HepG2 (cell line): ENCODE data around the gene TIFAB. TPM values are rescaled to one million over a fixed set of nuclear protein-coding genes. Genes with fewer than 3 reads are reported as not detected.
A peak's percentile ranks its signal among the peaks of the same experiment; 100 is the strongest.

Experiments
- AFF4 ChIP-seq: sonication (generic); formaldehyde crosslinking; IDR thresholded peaks from 2 replicates; pipeline ENCODE4 v1.4.0; 2020; ENCODE audit warnings: missing genetic modification reagents
- CCAR2 ChIP-seq: fragments of 200-400 bp; formaldehyde crosslinking; optimal IDR thresholded peaks from 2 replicates; pipeline ENCODE3; 2018; ENCODE audit warnings: low read depth, mild to moderate bottlenecking, low read length, moderate library complexity
- CEBPG ChIP-seq: IDR thresholded peaks from 2 replicates; pipeline ENCODE4 v1.6.1; 2016
- CTCF ChIP-seq: sonication (generic); formaldehyde crosslinking; IDR thresholded peaks from 2 replicates; pipeline ENCODE4 v1.5.0; 2020; ENCODE audit warnings: mild to moderate bottlenecking, missing genetic modification reagents, moderate library complexity
- FOXK2 ChIP-seq: fragments of 450-650 bp; IDR thresholded peaks from 2 replicates; pipeline ENCODE4 v1.6.1; 2016
- GTF3A ChIP-seq: sonication (generic); formaldehyde crosslinking; conservative IDR thresholded peaks from 2 replicates; pipeline ENCODE4 v1.4.0; 2020; ENCODE audit warnings: mild to moderate bottlenecking, missing genetic modification reagents
- MXI1 ChIP-seq: IDR thresholded peaks from 3 replicates; pipeline ENCODE4 v1.6.1; 2012; ENCODE audit warnings: low read depth, low read length, inconsistent platforms, borderline replicate concordance
- PPARG ChIP-seq: conservative IDR thresholded peaks from 2 replicates; pipeline ENCODE4 v1.6.1; 2016; ENCODE audit warnings: missing biosample characterization, missing genetic modification reagents
- RNF219 ChIP-seq: sonication (generic); formaldehyde crosslinking; IDR thresholded peaks from 2 replicates; pipeline ENCODE4 v1.5.0; 2020; ENCODE audit warnings: mild to moderate bottlenecking, missing genetic modification reagents
- RXRA ChIP-seq: sonication (generic); formaldehyde crosslinking; IDR thresholded peaks from 2 replicates; pipeline ENCODE4 v1.5.1; 2020; ENCODE audit warnings: missing genetic modification reagents
- SRSF4 ChIP-seq: fragments of 200-400 bp; formaldehyde crosslinking; IDR thresholded peaks from one replicate; pipeline ENCODE4 v1.6.1; 2018; ENCODE audit warnings: mild to moderate bottlenecking, low read depth, low read length, moderate library complexity; ENCODE audit not compliant: poor library complexity, severe bottlenecking
- TRAFD1 ChIP-seq: sonication (generic); formaldehyde crosslinking; IDR thresholded peaks from 2 replicates; pipeline ENCODE4 v1.5.1; 2020; ENCODE audit warnings: missing genetic modification reagents, mild to moderate bottlenecking, borderline replicate concordance
- ZBTB7B ChIP-seq: sonication (generic); formaldehyde crosslinking; IDR thresholded peaks from 2 replicates; pipeline ENCODE4 v1.4.0; 2020; ENCODE audit warnings: missing genetic modification reagents
- ZFP41 ChIP-seq: sonication (generic); formaldehyde crosslinking; IDR thresholded peaks from 2 replicates; pipeline ENCODE4 v1.4.0; 2020; ENCODE audit warnings: mild to moderate bottlenecking, missing genetic modification reagents, borderline replicate concordance
- ZKSCAN1 ChIP-seq: fragments of 150-350 bp; IDR thresholded peaks from 2 replicates; pipeline ENCODE4 v1.6.1; 2014; ENCODE audit warnings: low read length
- ZMAT5 ChIP-seq: sonication (generic); formaldehyde crosslinking; IDR thresholded peaks from 2 replicates; pipeline ENCODE4 v1.5.0; 2020; ENCODE audit warnings: mild to moderate bottlenecking, low read depth, missing genetic modification reagents, borderline replicate concordance
- ZNF276 ChIP-seq: sonication (generic); formaldehyde crosslinking; IDR thresholded peaks from 2 replicates; pipeline ENCODE4 v1.4.0; 2020; ENCODE audit warnings: mild to moderate bottlenecking, low read depth, missing genetic modification reagents
- polyA plus RNA-seq, 8 experiments: library from polyadenylated mRNA; depleted of rRNA in 3 of 8; stranded (reverse) in 7 of 8; unstranded in 1 of 8; fragments of >200 nt; fragmentation: Illumina TruSeq in 4 of 8; extraction: Trizol in 4 of 8; gene quantifications; 2 replicates each; pipeline versions ENCODE4 v1.2.1 to v1.2.3, GENCODE V29; 2011 to 2016; ENCODE audit warnings: low read depth in 4 of 8, missing spikeins in 1 of 8, mixed read lengths in 1 of 8; ENCODE audit not compliant: insufficient read depth in 1 of 8
- total RNA-seq, 5 experiments: library from RNA; depleted of rRNA; stranded (reverse); fragments of >200 nt; fragmentation: Illumina TruSeq; extraction: Trizol; gene quantifications; 2 replicates each; pipeline ENCODE4 v1.2.3, GENCODE V29; 2016; ENCODE audit warnings: low read depth in 1 of 5

The TIFAB gene
- total and polyA plus RNA-seq, 2 of the 13 experiments (the other 11 are each of a cell fraction or from before 2014, with no cell fraction given), result not detected

- TF ChIP-seq FOXK2, result no peak
- TF ChIP-seq AFF4 (CRISPR knock-in tag), result no peak
- TF ChIP-seq ZFP41 (CRISPR knock-in tag), result no peak
- TF ChIP-seq RXRA, result peak; percentile 29; the same call in 1 of the 2 replicates
- TF ChIP-seq ZNF276, result no peak
- no peak for TF ChIP-seq CCAR2
- no peak for TF ChIP-seq ZMAT5 (CRISPR knock-in tag)
- TF ChIP-seq ZKSCAN1, result no peak
- TF ChIP-seq CEBPG, result no peak
- no peak for TF ChIP-seq GTF3A (CRISPR knock-in tag)
- no peak for TF ChIP-seq SRSF4
- TF ChIP-seq PPARG (CRISPR knock-in tag), result no peak
- TF ChIP-seq TRAFD1, result no peak
- peak; percentile 96 for TF ChIP-seq CTCF (CRISPR knock-in tag)
- no peak for TF ChIP-seq ZBTB7B (CRISPR knock-in tag)
- no peak for TF ChIP-seq RNF219 (CRISPR knock-in tag)
- TF ChIP-seq MXI1, result 0 out of 3 replicates have a peak, but pooled peaks have one; percentile 33
These were observed 14.3 kb upstream of the TIFAB start (continued) for GRCh38 chr5:135466178-135467050.
